M059J (cell line): ENCODE measurements around the gene PCDHA6. TPM values are rescaled to one million over a fixed set of nuclear protein-coding genes. Genes with fewer than 3 reads are reported as not detected.
"Not testable (repeated sequence)": the region's sequence is repeated elsewhere in the genome, so short reads cannot be mapped to it uniquely, and the experiment has no call there.

Experiments used
- DNase-seq: peaks from one replicate; pipeline ENCODE4 v3.0.0-alpha.2; 2012; ENCODE audit warnings: low read depth
- total RNA-seq: library from RNA; depleted of rRNA; stranded (reverse); fragments of >200 nt; shearing (Covaris generic); gene quantifications from 2 replicates; pipeline ENCODE4 v1.2.3, GENCODE V29; 2014; rRNA removed

The PCDHA6 gene
- total RNA-seq: not detected in 2 replicates

GRCh38 chr5:140827704-140828361 lies at the start of gene PCDHA6:
Gene PCDHA6, plus strand, starts transcription at chr5:140827960. Its CDS starts 132 bp downstream, at chr5:140828092.
- no peak for DNase-seq

DNA sequence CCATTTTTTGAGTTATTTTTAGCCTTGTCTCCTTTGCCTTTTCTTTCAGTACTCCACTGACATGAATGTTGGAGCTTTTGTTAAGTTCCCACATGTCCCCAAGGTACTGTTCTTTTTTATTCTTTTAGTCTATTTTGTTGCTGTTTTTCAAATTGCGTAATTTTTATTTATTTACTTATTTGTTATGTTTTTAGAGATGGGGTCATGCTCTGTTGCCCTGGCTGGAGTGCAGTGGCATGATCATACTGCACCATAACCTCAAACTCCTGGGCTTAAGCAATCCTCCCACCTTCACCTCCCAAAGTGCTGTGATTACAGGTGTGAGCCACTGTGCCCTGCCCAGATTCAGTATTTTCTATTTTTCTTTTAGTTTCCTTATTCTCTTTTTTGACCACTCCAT lies 47.2 kb upstream of the PCDHA6 start:
- DNase-seq: no peak

DNA sequence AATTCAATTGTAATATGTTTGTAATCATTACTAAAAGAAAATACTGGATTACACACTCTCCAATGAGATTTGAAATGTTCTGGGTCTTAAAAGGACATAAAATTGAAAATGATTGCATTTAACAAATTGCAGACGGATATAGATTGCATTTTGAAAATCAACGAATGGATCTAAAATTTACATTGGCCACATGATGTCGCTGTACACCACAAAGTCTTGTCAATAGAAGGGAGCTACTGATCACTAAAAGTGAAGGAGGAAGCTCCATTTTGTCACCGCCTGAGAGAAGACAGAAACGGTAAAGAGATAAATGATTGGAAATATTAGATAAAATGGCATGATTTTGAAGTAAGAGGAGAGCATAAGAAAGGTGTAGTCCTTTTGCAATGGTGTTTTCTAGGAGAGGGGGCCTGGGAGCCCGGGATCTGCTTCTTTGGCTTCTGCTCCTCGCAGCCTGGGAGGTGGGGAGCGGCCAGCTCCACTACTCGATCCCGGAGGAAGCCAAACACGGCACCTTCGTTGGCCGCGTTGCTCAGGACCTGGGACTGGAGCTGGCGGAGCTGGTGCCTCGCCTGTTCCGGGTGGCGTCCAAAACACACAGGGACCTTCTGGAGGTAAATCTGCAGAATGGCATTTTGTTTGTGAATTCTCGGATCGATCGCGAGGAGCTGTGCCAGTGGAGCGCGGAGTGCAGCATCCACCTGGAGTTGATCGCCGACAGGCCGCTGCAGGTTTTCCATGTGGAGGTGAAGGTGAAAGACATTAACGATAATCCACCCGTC lies 41.7 kb upstream of the PCDHA6 start, which contains the start of gene PCDHA1:
Gene PCDHA1 (plus strand): TSS at position 236 of the 782 bp plus-strand sequence.
- peak; percentile 25 for DNase-seq

DNA sequence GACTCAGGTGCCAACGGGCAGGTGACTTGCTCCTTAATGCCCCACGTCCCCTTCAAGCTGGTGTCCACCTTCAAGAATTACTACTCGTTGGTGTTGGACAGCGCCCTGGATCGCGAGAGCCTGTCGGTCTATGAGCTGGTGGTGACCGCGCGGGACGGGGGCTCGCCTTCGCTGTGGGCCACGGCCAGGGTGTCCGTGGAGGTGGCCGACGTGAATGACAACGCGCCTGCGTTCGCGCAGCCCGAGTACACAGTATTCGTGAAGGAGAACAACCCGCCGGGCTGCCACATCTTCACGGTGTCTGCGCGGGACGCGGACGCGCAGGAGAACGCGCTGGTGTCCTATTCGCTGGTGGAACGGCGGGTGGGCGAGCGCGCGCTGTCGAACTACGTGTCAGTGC lies 40.3 kb upstream of the PCDHA6 start:
- DNase-seq: not testable (repeated sequence)

DNA sequence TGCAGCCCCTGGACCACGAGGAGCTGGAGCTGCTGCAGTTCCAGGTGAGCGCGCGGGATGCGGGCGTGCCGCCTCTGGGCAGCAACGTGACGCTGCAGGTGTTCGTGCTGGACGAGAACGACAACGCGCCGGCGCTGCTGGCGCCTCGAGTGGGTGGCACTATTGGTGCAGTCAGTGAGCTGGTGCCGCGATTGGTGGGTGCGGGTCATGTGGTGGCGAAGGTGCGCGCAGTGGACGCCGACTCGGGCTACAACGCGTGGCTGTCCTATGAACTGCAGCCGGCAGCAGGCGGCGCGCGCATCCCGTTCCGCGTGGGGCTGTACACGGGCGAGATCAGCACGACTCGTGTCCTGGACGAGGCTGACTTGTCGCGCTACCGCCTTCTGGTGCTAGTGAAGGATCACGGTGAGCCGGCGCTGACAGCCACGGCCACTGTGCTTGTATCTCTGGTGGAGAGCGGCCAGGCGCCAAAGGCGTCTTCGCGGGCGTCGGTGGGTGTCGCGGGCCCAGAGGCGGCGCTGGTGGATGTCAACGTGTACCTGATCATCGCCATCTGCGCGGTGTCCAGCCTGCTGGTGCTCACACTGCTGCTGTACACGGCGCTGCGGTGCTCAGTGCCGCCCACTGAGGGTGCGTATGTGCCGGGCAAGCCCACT lies 39.8 kb upstream of the PCDHA6 start:
- not testable (repeated sequence) for DNase-seq

GRCh38 chr5:140791089-140791488 lies 36.7 kb upstream of the PCDHA6 start:
- DNase-seq: no peak

GRCh38 chr5:140794595-140795258 lies 33.0 kb upstream of the PCDHA6 start, which contains the start of gene PCDHA2:
Gene PCDHA2, plus strand, starts transcription at chr5:140794852.
- peak; percentile 20 for DNase-seq

DNA sequence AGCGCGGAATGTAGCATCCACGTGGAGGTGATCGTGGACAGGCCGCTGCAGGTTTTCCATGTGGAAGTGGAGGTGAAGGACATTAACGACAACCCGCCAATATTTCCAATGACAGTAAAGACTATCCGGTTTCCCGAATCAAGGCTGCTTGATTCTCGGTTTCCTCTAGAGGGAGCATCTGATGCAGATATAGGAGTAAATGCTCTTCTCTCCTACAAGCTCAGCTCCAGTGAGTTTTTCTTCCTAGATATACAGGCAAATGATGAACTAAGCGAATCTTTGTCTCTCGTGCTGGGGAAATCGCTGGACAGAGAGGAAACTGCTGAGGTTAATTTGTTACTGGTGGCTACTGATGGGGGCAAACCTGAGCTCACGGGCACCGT lies 32.5 kb upstream of the PCDHA6 start:
- peak; percentile 8 for DNase-seq

- not testable (repeated sequence) for DNase-seq
These were observed 31.6 kb upstream of the PCDHA6 start for GRCh38 chr5:140796072-140796717.

- no peak for DNase-seq
These were observed 31.1 kb upstream of the PCDHA6 start for GRCh38 chr5:140796718-140797095.

DNA sequence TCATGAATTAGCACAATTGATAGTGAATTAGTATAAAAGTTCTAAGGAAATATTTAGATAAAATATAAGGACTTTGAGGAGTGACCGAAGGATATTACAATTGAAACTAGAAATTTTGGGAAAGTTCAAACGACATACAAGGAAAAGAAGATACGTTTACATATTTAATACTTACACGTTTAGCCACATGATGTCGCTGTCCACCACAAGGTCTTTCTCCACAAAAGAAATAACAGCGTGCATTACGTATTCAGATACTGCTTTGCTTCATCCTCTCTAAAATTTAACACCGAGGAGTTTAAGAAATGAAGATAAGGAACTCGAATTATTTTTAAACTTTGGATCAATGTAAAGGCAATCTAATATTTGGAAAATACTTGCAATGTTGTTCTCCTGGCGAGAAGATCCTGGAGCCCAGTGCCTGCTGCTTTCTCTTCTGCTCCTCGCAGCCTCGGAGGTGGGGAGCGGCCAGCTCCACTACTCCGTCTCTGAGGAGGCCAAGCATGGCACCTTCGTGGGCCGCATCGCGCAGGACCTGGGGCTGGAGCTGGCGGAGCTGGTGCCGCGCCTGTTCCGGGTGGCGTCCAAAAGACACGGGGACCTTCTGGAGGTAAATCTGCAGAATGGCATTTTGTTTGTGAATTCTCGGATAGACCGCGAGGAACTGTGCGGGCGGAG lies 26.8 kb upstream of the PCDHA6 start, which contains the start of gene PCDHA3:
Gene PCDHA3 (plus strand): TSS at position 242 of the 678 bp plus-strand sequence.
- no peak for DNase-seq

DNA sequence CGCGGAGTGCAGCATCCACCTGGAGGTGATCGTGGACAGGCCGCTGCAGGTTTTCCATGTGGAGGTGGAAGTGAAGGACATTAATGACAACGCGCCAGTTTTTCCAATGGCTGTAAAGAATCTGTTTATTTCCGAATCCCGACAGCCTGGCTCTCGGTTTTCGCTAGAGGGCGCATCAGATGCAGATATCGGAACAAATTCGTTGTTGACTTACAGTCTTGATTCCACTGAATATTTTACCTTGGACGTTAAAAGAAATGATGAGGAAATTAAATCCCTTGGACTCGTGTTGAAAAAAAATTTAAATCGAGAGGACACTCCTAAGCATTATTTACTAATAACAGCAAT lies 26.3 kb upstream of the PCDHA6 start:
- DNase-seq: no peak

GRCh38 chr5:140802381-140802780 lies 25.4 kb upstream of the PCDHA6 start:
- not testable (repeated sequence) for DNase-seq

DNA sequence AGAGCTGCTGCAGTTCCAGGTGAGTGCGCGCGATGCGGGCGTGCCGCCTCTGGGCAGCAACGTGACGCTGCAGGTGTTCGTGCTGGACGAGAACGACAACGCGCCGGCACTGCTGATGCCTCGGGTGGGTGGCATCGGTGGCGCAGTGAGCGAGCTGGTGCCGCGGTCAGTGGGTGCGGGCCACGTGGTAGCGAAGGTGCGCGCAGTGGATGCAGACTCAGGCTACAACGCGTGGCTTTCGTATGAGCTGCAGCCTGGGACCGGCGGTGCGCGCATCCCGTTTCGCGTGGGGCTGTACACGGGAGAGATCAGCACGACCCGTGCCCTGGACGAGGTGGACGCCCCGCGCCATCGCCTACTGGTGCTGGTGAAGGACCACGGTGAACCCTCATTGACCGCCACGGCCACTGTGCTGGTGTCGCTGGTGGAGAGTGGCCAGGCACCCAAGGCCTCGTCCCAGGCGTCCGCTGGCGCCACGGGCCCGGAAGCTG lies 24.9 kb upstream of the PCDHA6 start:
- DNase-seq: no peak

GRCh38 chr5:140806834-140807775 lies 20.7 kb upstream of the PCDHA6 start, which contains the start of gene PCDHA4:
Gene PCDHA4, plus strand, starts transcription at chr5:140807068.
- DNase-seq: no peak

DNA sequence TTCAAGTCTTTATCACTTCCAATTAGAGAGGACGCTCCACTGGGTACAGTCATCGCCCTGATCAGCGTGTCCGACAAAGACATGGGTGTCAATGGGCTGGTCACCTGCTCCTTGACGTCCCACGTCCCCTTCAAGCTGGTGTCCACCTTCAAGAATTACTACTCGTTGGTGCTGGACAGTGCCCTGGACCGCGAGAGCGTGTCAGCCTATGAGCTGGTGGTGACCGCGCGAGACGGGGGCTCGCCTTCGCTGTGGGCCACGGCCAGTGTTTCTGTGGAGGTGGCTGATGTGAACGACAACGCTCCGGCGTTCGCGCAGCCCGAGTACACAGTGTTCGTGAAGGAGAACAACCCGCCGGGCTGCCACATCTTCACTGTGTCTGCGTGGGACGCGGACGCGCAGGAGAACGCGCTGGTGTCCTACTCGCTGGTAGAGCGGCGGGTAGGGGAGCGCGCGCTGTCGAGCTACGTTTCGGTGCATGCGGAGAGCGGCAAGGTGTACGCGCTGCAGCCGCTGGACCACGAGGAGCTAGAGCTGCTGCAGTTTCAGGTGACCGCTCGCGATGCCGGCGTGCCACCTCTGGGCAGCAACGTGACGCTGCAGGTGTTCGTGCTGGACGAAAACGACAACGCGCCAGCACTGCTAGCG lies 19.4 kb upstream of the PCDHA6 start:
- DNase-seq: not testable (repeated sequence)

- no peak for DNase-seq
These were observed 18.9 kb upstream of the PCDHA6 start for GRCh38 chr5:140808889-140809291.

- DNase-seq: no peak
These were observed 6.1 kb upstream of the PCDHA6 start, which contains the start of gene PCDHA5 for GRCh38 chr5:140821375-140822280. Gene PCDHA5, plus strand, starts transcription at chr5:140821613.
